GM18519 (cell line): ENCODE measurements around the gene RSRC1.
"Not testable (repeated sequence)": the region's sequence is repeated elsewhere in the genome, so short reads cannot be mapped to it uniquely, and the experiment has no call there.

Experiments
- ATAC-seq: cut with Tn5 transposase; IDR thresholded peaks from one replicate; pipeline ENCODE4 v1.9.1; 2021; ENCODE audit warnings: mild to moderate bottlenecking, moderate library complexity; ENCODE audit not compliant: unreplicated experiment, low FRiP score

Gene RSRC1

DNA sequence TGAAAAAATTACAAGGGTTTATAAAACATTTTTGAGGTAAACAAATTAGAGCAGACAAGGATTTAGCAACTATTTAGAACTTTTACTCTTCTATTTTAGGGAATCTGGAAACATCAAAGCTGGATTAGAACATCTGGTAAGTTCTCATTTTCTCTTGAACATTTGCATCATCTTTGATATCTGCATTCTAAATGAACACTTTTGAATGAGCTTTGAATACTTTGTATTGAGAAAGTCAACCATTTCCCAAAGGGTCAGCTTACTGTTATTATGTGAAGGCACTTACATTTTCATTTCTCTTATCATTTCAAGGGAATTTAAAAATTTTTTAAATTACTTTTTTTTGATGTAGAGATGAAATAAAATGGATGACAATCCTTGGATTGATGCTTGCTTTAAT, 188.1 kb downstream of the RSRC1 start:
- no peak for ATAC-seq

DNA sequence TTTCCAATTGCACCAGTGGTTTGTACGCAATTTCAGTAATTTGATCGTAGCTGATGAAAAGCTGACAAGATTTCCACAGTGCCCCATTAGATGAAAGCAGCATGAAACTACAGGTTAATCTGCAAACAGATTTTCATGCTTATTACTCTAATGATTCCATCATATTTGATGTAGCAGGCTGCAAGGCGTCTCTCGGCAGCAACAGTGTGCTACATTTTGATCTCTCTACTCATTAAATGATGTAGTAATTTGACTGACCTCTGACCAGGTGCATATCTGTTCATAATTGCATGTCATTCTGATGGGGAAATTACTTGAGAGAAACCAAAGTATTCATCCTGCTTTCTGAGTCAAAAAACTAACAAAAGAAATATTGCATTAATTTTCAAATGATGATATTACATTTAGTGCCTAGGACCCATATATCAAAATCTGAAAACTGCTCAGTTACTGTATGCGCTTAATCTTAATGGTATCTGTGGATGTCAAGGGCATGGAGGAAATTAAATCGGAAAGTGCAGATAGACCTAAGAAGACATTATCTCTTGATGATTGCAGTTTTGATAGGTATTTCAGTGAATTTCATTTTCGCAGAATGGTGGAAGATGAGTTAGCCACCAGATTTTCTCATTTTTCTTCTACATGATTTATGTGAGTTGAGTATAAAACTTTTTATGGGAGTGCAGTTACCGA, 198.5 kb downstream of the RSRC1 start:
- ATAC-seq = no peak

DNA sequence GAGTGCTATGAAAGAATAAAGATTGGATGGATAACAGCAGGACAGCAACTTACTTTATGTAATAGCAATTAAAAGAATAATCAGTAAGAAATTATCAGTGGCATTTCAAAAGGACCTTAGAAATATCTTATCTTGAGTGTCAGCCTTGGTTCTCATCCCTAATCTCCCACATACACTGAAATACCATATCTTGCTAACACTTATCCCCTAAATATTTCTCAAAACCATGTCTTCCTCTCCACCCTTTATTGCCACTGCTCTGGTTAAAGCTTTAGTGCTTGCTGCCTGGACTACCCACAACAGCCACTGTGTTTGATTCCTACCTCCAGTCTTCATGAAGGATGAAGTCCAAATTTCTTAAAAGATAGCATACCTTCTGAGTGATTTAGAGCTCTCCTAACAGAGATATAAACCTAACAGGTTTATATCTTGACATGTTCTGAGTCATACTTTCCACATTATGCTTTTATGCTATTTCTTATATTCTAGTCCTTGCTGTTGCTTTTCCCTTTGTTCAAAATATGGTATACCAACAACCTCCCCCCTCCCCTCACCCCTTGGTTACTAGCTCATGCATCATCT, 202.8 kb downstream of the RSRC1 start:
- no peak for ATAC-seq

DNA sequence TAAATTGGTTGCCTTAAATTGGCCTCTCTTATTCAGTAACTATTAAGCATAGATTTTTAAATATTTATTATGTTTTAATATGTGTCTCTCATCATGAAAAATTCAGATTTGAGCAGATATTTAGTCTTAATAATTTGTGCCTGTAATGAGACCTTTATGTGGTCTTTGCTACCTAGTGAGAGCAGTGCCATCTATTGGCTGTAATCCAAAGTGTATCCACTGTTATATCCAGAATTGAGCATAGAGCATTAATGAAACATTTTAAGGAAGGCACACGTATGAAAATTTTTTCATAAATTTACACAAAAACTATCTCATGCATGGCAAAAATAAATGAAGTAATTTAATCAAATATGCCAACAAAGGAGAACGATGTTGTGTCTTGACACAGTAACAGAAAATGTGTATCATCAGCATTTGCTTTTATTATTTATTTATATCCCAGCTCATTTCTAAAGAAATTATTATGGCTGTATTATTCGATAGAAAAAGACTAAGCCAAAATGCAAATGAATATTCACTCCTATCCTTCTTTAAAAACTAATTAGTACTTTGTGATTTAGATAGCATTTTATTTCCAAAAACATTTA, 203.5 kb downstream of the RSRC1 start:
- ATAC-seq = no peak

DNA sequence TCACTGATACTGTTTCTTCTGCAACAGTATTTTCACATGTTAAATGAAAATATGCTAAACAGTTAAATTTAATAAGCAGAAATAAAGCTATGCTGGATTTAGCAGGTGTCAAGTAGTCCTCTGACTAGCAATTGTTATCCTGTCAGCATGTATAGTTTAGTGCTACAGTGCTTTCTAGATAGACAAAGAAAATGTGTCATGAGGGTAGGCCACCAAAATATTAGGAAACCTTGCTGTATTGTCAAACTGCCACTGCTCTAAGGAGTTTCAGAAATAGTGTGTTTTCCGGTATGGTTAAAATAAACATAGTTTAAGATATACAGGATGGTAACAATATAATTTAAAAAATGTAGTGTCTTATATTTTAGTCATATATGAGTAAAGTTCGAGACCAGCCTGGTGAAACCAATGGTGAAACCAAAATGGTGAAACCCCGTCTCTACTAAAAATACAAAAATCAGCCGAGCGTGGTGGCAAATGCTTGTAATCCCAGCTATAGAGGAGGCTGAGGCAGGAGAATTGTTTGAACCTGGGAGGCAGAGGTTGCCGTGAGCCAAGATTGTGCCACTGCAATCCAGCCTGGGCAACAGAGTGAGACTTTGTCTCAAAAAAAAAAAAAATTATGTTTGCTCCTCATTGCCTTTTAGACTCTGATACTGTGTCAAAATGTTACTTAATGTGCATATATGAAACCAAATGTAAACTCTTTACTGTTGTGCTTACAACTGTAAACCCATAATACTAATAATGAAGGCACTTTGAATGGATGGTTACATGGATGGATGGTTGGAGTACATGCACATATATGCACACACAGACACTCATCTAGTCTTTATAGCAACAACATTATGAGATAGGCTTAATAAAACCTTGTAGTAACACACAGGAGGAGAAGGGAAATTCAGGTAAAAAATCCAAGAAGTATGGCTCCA, 204.8 kb downstream of the RSRC1 start:
- no peak for ATAC-seq

DNA sequence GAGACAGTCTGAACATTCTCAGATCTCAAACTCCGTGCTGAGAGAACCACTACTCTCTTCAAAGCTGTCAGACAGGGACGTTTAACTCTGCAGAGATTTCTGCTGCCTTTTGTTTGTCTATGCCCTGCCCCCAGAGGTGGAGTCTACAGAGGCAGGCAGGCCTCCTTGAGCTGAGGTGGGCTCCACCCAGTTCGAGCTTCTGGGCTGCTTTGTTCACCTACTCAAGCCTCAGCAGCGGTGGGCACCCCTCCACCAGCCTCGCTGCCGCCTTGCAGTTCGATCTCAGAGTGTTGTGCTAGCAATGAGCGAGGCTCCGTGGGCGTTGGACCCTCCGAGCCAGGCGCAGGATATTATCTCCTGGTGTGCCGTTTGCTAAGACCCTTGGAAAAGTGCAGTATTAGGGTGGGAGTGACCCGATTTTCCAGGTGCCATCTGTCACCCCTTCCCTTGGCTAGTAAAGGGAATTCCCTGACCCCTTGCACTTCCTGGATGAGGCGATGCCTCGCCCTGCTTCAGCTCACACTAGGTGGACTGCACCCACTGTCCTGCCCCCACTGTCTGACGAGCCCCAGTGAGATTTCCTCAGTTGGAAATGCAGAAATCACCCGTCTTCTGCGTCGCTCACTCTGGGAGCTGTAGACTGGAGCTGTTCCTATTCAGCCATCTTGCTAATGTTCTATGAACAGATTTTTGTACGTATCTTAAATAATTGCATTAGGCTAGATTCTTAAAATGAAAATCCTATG, 220.0 kb downstream of the RSRC1 start:
- not testable (repeated sequence) for ATAC-seq

DNA sequence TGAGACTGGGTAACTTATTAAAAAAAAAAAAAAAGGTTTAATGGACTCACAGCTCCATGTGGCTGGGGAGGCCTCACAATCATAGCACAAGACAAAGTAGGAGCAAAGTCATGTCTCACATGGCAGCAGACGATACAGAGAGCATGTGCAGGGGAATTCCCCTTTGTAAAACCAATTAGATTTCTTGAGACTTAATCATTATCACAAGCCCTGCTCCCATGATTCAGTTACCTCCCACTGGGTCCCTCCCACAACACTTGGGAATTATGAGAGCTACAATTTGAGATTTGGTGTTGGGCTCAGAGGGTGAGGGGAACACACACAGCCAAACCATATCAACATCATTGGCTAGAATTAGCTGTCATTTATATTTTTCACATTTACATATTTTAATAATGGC, 221.0 kb downstream of the RSRC1 start:
- ATAC-seq = no peak

DNA sequence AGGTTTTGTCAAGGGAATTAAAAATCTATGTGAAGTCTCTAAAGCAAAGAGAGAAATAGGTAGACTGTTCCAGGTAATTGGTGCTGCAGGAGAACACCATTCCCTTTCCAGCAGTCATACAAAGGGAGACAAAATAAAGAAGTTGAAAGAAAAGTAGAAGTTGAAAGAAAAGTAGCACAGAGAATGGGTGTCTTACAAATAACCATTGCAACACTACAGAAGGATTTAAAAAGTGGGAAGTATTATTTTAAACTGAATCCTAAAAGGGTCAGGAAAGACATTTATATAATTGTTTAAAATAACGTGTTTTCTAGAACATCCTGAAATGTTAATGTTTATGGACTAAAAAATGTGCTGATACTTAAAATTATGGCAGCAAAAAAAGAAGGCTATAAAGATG, 223.8 kb downstream of the RSRC1 start:
- no peak for ATAC-seq

DNA sequence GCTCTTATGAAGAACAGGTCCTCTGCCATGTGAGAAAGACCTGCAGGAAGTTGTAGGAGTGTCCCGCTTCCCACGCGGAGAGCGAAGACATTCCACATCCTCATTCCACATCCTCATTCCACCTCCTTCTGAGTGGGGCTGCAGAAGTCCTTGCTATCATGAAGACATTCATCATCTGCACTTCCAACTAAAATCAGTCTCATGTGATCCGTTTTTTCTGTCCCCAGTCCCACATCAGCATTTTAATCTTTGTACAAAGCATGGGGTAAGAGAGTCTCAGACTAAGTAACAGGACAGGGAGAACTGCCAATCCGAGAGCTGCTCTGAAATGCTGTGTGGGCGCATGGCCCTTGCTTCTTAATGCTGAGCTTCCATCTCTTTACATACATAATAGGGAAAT, 227.2 kb downstream of the RSRC1 start:
- ATAC-seq = no peak

DNA sequence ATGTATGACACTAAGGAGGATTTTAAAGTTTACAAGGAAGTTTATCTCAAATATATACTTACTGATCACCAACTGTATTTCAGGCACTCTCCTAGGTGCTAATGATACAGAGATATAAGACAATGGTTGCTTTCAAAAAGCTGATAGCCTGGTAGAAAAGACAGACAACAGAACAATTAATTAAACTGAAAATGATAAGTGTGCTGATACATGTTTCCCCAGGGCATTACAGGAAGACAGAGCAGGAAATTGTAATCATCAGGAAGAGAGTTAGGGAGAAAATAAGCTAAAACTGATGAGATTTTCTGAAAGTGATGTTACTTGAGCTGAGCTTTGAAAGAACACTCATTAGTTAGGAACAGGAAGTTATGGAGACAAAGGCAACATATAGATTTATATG, 229.7 kb downstream of the RSRC1 start:
- no peak for ATAC-seq

DNA sequence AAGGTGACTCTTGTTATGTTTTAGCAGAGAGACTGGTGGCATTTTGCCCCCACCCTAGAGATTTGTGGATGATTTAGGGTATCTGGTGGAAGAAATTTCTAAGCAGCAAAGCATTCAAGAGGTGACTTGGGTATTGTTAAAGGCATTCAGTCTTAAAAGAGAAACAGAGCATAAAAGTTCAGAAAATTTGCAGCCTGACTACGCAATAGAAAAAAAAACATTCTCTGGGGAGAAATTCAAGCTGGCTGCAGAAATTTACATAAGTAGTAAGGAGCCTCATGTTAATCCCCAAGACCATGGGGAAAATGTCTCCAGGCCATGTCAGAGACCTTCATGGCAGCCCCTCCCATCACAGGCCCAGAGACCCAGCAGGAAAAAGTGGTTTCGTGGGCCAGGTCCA, 231.1 kb downstream of the RSRC1 start:
- ATAC-seq = not testable (repeated sequence)

DNA sequence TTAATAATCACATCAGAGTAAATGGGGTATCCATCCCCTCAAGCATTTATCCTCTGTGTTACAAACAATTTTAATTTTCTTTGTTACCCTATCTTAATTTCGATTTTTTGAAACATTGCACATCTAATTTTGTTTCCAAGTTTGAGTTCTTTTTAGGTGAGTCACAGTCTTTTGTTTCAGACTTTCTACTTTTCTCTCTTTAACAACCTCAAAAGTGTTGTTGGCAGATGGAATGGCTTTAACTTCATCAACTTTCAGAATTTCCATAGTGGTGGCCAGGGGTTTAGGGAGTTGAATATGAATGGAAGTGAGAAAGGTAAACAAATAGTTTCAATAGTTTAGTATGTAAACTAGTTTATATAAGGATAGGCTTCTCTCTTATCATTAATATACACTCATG, 238.1 kb downstream of the RSRC1 start:
- no peak for ATAC-seq

DNA sequence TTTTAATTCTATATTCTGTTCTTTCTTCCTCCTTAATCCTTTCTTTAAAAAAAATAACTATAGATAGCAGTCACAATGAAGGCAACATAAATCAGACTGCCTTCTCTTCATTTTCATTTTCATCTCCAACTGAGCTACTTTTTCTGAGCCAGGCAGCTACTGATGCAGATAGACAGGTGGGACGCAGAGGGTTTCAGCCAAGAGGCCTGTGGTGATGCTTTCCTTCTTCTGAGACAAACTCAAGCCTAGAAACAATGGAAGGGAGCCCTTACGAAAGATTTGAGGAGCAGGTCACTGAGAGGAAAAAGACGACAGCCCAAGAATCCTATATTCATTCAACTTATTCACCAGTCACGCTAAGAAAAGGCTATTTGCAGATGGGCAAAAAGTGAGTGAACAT, 241.1 kb downstream of the RSRC1 start:
- no peak for ATAC-seq

DNA sequence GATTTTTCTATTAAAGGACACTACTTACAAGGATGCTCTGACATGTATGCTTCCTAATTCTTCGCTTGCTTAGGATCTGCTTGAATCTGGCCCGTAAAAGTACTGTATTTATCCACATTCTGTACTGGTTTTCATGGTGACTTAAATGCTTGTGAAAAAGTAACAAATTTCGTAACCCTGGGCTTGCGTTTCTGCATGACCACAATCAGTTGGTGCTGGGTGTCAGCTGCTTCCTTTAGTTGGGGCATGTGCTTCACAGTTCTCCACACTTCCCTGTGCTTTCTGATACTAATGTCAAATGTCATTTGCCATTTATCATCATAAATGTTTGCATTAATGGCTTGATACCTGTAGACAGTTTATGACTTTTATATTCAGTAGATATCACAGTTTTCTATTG, 242.7 kb downstream of the RSRC1 start:
- no peak for ATAC-seq

DNA sequence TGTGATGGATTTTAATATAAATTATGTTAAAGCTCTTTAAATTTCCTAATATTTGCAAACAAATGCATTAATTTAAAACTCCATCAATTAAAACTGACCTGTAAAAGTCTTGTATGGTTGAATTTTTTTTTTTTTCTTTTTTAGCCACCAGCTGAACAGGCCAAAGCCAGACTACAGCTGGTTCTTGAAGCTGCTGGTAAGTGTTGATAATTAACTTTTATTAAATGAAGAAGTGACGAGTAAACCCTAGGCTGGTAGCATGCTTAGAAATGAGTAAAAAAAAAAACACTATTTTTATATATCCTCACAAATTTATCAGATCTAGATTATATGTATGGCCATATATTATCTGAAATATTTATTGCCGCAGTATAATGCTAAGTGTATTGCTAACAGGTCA, 244.8 kb downstream of the RSRC1 start:
- no peak for ATAC-seq

DNA sequence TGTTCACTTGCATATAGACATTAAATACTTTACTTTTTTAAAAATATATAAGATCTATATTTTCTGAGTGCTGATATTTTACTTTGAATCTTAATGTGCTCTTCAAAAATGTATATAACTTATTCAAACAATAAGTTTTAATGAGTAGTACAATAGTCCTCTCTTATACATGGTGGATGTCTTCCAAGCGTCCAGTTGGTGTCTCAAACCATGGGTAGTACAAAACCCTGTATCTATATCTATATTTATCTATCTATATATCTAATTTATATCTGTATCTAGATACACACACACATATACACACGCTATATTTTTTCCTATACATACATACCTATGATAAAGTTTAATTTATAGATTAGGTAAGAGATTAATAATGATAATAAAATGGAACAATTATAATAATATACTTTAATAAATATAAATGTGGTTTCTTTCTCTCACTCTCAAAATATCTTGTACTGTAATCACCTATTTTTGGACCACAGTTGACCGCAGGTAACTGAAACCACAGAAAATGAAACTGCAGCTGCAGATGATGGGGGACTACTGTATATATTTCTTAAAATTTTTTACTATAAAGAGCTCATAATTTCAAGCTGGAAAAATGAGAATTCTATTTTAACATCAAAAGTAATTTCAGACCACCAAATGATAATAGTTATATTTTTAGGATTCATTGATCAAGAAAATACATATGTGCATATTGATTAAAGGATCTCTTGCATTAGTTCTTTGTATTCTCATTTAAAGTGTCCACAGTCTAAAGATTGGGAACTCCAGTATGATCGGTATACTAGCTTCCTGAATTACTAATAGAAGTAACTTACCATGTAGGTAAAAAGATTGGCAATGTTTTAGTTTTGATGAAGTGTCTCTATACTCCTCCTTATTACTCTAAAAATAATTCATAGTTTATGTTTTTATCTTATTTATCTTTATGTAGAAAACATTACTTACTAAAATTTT, 246.0 kb downstream of the RSRC1 start:
- peak; percentile 96 for ATAC-seq

DNA sequence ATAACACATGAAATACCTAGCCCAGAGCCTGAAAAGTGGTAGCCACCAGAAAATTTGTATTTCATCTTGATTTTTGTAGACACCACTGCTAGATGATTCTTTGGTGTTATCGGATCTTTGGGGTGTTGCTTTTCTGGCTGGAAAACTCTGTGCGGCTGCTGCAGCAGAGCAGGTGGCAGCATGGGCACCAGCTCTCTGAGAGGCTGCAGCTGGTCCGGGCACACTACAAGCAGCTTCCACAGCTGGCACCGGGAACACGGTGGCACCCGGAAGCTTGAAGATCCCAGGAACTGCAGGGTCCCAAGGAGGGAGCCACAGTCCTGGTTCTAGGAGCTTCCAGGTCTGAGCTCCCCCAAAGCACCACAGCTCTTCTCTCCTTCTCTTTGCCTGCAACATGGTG, 249.4 kb downstream of the RSRC1 start:
- ATAC-seq = no peak

DNA sequence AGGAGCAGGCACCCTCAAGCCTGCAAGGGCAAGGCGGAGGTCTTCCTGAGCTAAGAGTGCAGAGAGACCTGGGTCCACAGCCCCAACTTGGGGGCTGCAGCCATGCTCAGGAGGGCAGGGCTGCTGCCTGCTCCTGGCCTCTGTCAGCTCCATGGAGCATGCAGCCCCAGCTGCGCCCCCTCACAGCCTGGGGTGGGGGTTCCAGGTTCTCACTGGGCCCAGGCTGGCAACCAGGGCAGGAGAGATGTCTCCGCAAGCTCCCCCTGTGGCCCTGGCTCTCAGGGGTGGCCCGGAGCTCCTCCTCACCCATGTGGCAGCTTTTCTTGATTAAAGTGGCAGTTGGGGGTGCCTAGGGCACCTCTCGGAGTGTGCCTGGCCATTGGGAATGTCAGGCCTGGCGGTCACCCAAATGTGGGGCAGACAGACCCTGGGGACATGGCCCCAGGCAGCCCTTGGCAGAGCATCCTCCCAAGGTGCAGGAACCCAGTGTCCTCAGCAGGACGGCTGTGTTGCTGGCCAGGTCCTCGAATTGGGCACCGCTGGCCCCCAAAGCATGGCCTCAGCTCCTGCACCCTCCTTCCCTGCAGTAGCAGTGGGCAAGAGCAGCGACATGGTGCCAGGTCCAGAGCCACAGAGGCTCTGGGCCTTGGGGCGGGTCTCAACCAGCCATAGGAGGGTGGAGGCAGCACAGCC, 251.0 kb downstream of the RSRC1 start:
- ATAC-seq = no peak

DNA sequence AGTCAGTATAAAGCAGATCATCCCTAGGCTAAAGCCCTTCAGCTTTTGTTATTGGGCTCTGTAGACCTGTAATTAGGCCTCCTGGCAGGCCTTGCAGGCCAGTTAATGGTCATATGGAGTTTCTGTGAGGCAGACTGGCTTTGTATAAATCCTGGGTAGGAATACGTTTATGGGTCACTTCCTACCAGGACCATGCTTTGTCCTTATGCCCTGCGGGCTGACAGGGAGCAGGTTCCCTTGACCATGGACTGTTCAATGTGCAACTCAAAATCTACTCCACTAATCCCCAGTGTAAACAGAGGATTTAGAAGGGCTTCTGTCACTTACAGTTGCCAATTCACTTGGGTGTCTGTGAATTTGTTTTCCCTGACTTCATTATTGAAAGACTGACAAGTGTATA, 258.4 kb downstream of the RSRC1 start:
- no peak for ATAC-seq
